HepG2 (cell line): ENCODE measurements around the gene IL1R1. TPM values are rescaled to one million over a fixed set of nuclear protein-coding genes. Genes with fewer than 3 reads are reported as not detected.
A peak's percentile ranks its signal among the peaks of the same experiment; 100 is the strongest.

ENCODE experiments used
- BRD4 ChIP-seq: sonication (generic); formaldehyde crosslinking; IDR thresholded peaks from 2 replicates; pipeline ENCODE4 v1.4.0; 2020; ENCODE audit warnings: missing genetic modification reagents
- CHD2 ChIP-seq: IDR thresholded peaks from 2 replicates; pipeline ENCODE4 v1.6.1; 2011; ENCODE audit warnings: low read depth, low read length, improper control_type of control experiment
- ERF ChIP-seq: IDR thresholded peaks from 2 replicates; pipeline ENCODE4 v1.6.1; 2018; ENCODE audit warnings: missing biosample characterization, missing genetic modification reagents
- GFI1 ChIP-seq: sonication (generic); formaldehyde crosslinking; IDR thresholded peaks from 2 replicates; pipeline ENCODE4 v1.5.0; 2020; ENCODE audit warnings: missing genetic modification reagents, mild to moderate bottlenecking, borderline replicate concordance
- HHEX ChIP-seq: IDR thresholded peaks from 2 replicates; pipeline ENCODE4 v1.6.1; 2016; ENCODE audit warnings: control low read depth
- HOXA5 ChIP-seq: sonication (generic); formaldehyde crosslinking; IDR thresholded peaks from 2 replicates; pipeline ENCODE4 v1.4.0; 2020; ENCODE audit warnings: missing genetic modification reagents
- MAZ ChIP-seq, 2 experiments: sonication (generic) in 1 of 2; formaldehyde crosslinking in 1 of 2; IDR thresholded peaks; 2 replicates each; pipeline versions ENCODE4 v1.5.0 to v1.6.1; 2012 to 2020; ENCODE audit warnings: low read depth in 2 of 2, mild to moderate bottlenecking in 2 of 2, borderline replicate concordance in 1 of 2, improper control_type of control experiment in 1 of 2, low read length in 1 of 2, missing genetic modification reagents in 1 of 2, moderate library complexity in 1 of 2
- MIER2 ChIP-seq: IDR thresholded peaks from 2 replicates; pipeline ENCODE4 v1.6.1; 2016; ENCODE audit warnings: missing biosample characterization, missing genetic modification reagents
- MIXL1 ChIP-seq: IDR thresholded peaks from 2 replicates; pipeline ENCODE4 v1.6.1; 2016
- RCOR2 ChIP-seq: IDR thresholded peaks from 2 replicates; pipeline ENCODE4 v1.6.1; 2016; ENCODE audit warnings: missing biosample characterization, missing genetic modification reagents
- SAP130 ChIP-seq: IDR thresholded peaks from 2 replicates; pipeline ENCODE4 v1.6.1; 2016; ENCODE audit warnings: low read depth
- TBX2 ChIP-seq: sonication (generic); formaldehyde crosslinking; IDR thresholded peaks from 2 replicates; pipeline ENCODE4 v1.5.0; 2020; ENCODE audit warnings: missing genetic modification reagents, mild to moderate bottlenecking, borderline replicate concordance
- TCF7 ChIP-seq: sonication (generic); IDR thresholded peaks from 2 replicates; pipeline ENCODE4 v1.6.1; 2016; ENCODE audit warnings: antibody characterized with exemption, low read depth
- YY1 ChIP-seq: IDR thresholded peaks from 2 replicates; pipeline ENCODE4 v1.6.1; 2011; ENCODE audit warnings: low read length, low read depth, moderate library complexity, mild to moderate bottlenecking; ENCODE audit not compliant: insufficient read depth, insufficient replicate concordance
- ZMYM3 ChIP-seq: sonication (generic); formaldehyde crosslinking; IDR thresholded peaks from 2 replicates; pipeline ENCODE4 v1.5.1; 2020; ENCODE audit warnings: mild to moderate bottlenecking, missing genetic modification reagents
- ZNF136 ChIP-seq: sonication (generic); formaldehyde crosslinking; IDR thresholded peaks from 2 replicates; pipeline ENCODE4 v1.8.1; 2022; ENCODE audit warnings: low read depth, mild to moderate bottlenecking, moderate library complexity, missing genetic modification reagents
- ZNF562 ChIP-seq: sonication (generic); formaldehyde crosslinking; IDR thresholded peaks from 2 replicates; pipeline ENCODE4 v1.8.0; 2022; ENCODE audit warnings: missing genetic modification reagents, borderline replicate concordance
- polyA plus RNA-seq, 8 experiments: library from polyadenylated mRNA; depleted of rRNA in 3 of 8; stranded (reverse) in 7 of 8; unstranded in 1 of 8; fragments of >200 nt; fragmentation: Illumina TruSeq in 4 of 8; extraction: Trizol in 4 of 8; gene quantifications; 2 replicates each; pipeline versions ENCODE4 v1.2.1 to v1.2.3, GENCODE V29; 2011 to 2016; ENCODE audit warnings: low read depth in 4 of 8, missing spikeins in 1 of 8, mixed read lengths in 1 of 8; ENCODE audit not compliant: insufficient read depth in 1 of 8
- total RNA-seq, 5 experiments: library from RNA; depleted of rRNA; stranded (reverse); fragments of >200 nt; fragmentation: Illumina TruSeq; extraction: Trizol; gene quantifications; 2 replicates each; pipeline ENCODE4 v1.2.3, GENCODE V29; 2016; ENCODE audit warnings: low read depth in 1 of 5
- TF ChIP-seq, protein P1 (sequence below): sonication (generic); formaldehyde crosslinking; IDR thresholded peaks from 2 replicates; pipeline ENCODE4 v1.4.0; 2020; ENCODE audit warnings: missing genetic modification reagents
- TF ChIP-seq, protein P2 (sequence below): sonication (generic); formaldehyde crosslinking; conservative IDR thresholded peaks from 2 replicates; pipeline ENCODE4 v1.4.0; 2020; ENCODE audit warnings: missing genetic modification reagents
- TF ChIP-seq, protein P3 (sequence below): sonication (generic); formaldehyde crosslinking; IDR thresholded peaks from 2 replicates; pipeline ENCODE4 v1.4.0; 2020; ENCODE audit warnings: missing genetic modification reagents
- TF ChIP-seq, protein P4 (sequence below): sonication (generic); formaldehyde crosslinking; IDR thresholded peaks from 2 replicates; pipeline ENCODE4 v1.5.0; 2020; ENCODE audit warnings: mild to moderate bottlenecking, low read depth, missing genetic modification reagents, borderline replicate concordance
- TF ChIP-seq, protein P5 (sequence below): IDR thresholded peaks from 2 replicates; pipeline ENCODE4 v1.6.1; 2016; ENCODE audit warnings: low read depth

The IL1R1 gene
- total and polyA plus RNA-seq, 2 of the 13 experiments (the other 11 are each of a cell fraction or from before 2014, with no cell fraction given): 38.0 to 93.1 TPM

DNA sequence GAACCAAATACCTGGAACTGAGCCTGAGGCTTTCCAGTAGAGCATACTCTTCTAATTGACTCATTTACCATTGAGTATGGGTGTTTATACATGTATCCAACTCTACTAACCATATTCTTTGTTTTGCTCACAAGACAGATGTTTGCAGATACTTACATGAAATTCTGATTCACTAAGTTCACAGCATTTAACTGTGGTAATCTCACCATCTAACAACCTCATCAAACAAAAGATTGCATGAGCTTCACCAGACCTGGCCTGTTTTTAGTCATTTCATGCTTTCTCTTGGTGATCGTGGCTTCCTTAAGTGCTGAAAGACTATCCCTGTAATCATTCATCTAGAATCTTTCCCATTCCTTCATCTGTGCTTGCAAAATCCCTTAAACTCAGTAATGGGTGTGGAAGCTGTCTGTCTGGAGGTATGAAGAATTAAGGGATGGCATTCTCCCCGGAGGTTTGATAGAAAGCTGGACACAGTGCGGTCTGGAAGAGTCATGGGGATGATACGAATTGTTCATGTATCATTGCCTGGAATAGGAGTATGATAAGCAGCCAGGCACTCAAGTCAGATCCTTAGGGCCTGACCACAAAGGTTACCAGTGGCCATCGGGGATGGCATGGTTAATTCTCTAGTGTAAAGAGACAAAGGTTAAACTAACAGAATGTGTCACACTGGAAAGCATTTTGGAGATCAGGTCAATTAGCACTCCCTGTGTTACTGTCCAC is 42.0 kb upstream of the IL1R1 start (continued):
- TF ChIP-seq, protein P1, sequence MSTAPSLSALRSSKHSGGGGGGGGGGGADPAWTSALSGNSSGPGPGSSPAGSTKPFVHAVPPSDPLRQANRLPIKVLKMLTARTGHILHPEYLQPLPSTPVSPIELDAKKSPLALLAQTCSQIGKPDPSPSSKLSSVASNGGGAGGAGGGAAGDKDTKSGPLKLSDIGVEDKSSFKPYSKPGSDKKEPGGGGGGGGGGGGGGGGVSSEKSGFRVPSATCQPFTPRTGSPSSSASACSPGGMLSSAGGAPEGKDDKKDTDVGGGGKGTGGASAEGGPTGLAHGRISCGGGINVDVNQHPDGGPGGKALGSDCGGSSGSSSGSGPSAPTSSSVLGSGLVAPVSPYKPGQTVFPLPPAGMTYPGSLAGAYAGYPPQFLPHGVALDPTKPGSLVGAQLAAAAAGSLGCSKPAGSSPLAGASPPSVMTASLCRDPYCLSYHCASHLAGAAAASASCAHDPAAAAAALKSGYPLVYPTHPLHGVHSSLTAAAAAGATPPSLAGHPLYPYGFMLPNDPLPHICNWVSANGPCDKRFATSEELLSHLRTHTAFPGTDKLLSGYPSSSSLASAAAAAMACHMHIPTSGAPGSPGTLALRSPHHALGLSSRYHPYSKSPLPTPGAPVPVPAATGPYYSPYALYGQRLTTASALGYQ (CRISPR knock-in tag): peak; percentile 89
- peak; percentile 100 for TF ChIP-seq TBX2
- peak; percentile 69; the same call in 1 of the 2 replicates for TF ChIP-seq ZMYM3 (CRISPR knock-in tag)
- no peak for TF ChIP-seq ZNF562
- TF ChIP-seq RCOR2: peak; percentile 93
- no peak for TF ChIP-seq MAZ (IDR thresholded peaks at IDR 0.05; ENCODE audit: borderline replicate concordance, low read depth, low read length)
- peak; percentile 25 for TF ChIP-seq MAZ (CRISPR knock-in tag; IDR thresholded peaks at IDR 0.05; ENCODE audit: low read depth)
- TF ChIP-seq YY1: no peak
- TF ChIP-seq BRD4 (CRISPR knock-in tag): peak; percentile 74
- TF ChIP-seq MIER2: peak; percentile 64; the same call in 1 of the 2 replicates
- no peak for TF ChIP-seq CHD2
- TF ChIP-seq, protein P2, sequence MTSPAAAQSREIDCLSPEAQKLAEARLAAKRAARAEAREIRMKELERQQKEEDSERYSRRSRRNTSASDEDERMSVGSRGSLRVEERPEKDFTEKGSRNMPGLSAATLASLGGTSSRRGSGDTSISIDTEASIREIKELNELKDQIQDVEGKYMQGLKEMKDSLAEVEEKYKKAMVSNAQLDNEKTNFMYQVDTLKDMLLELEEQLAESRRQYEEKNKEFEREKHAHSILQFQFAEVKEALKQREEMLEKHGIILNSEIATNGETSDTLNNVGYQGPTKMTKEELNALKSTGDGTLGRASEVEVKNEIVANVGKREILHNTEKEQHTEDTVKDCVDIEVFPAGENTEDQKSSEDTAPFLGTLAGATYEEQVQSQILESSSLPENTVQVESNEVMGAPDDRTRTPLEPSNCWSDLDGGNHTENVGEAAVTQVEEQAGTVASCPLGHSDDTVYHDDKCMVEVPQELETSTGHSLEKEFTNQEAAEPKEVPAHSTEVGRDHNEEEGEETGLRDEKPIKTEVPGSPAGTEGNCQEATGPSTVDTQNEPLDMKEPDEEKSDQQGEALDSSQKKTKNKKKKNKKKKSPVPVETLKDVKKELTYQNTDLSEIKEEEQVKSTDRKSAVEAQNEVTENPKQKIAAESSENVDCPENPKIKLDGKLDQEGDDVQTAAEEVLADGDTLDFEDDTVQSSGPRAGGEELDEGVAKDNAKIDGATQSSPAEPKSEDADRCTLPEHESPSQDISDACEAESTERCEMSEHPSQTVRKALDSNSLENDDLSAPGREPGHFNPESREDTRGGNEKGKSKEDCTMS (CRISPR knock-in tag): no peak
- peak; percentile 74 for TF ChIP-seq HHEX (CRISPR knock-in tag)
- TF ChIP-seq, protein P3, sequence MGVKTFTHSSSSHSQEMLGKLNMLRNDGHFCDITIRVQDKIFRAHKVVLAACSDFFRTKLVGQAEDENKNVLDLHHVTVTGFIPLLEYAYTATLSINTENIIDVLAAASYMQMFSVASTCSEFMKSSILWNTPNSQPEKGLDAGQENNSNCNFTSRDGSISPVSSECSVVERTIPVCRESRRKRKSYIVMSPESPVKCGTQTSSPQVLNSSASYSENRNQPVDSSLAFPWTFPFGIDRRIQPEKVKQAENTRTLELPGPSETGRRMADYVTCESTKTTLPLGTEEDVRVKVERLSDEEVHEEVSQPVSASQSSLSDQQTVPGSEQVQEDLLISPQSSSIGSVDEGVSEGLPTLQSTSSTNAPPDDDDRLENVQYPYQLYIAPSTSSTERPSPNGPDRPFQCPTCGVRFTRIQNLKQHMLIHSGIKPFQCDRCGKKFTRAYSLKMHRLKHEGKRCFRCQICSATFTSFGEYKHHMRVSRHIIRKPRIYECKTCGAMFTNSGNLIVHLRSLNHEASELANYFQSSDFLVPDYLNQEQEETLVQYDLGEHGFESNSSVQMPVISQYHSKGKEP (CRISPR knock-in tag): peak; percentile 34; the same call in 1 of the 2 replicates
- TF ChIP-seq SAP130 (CRISPR knock-in tag): peak; percentile 83
- TF ChIP-seq TCF7: peak; percentile 68; the same call in 1 of the 2 replicates
- TF ChIP-seq, protein P4, sequence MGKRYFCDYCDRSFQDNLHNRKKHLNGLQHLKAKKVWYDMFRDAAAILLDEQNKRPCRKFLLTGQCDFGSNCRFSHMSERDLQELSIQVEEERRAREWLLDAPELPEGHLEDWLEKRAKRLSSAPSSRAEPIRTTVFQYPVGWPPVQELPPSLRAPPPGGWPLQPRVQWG (CRISPR knock-in tag): no peak
- peak; percentile 98 for TF ChIP-seq MIXL1
- TF ChIP-seq, protein P5, sequence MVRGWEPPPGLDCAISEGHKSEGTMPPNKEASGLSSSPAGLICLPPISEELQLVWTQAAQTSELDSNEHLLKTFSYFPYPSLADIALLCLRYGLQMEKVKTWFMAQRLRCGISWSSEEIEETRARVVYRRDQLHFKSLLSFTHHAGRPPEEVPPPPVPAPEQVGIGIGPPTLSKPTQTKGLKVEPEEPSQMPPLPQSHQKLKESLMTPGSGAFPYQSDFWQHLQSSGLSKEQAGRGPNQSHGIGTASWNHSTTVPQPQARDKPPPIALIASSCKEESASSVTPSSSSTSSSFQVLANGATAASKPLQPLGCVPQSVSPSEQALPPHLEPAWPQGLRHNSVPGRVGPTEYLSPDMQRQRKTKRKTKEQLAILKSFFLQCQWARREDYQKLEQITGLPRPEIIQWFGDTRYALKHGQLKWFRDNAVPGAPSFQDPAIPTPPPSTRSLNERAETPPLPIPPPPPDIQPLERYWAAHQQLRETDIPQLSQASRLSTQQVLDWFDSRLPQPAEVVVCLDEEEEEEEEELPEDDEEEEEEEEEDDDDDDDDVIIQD (CRISPR knock-in tag): peak; percentile 88; the same call in 1 of the 2 replicates
- 0 out of 2 replicates have a peak, but pooled peaks have one; percentile 96 for TF ChIP-seq GFI1 (CRISPR knock-in tag)
- TF ChIP-seq ZNF136 (CRISPR knock-in tag): peak; percentile 60
- peak; percentile 77 for TF ChIP-seq ERF (CRISPR knock-in tag)
- no peak for TF ChIP-seq HOXA5 (CRISPR knock-in tag)
